IMR-90 (cell line): ENCODE data around the gene GGT6.

Experiments used
- BHLHE40 ChIP-seq: fragments of 150-350 bp; IDR thresholded peaks from 2 replicates; pipeline ENCODE4 v1.6.1; 2016; ENCODE audit warnings: mild to moderate bottlenecking, low read depth, low read length
- CEBPB ChIP-seq: IDR thresholded peaks from 2 replicates; pipeline ENCODE4 v1.6.1; 2012; ENCODE audit warnings: low read depth, low read length, improper control_type of control experiment
- CHD1 ChIP-seq: IDR thresholded peaks from 2 replicates; pipeline ENCODE4 v1.6.1; 2012; ENCODE audit warnings: low read depth, low read length, improper control_type of control experiment
- MAZ ChIP-seq: IDR thresholded peaks from 2 replicates; pipeline ENCODE4 v1.6.1; 2012; ENCODE audit warnings: low read depth, mild to moderate bottlenecking, low read length, improper control_type of control experiment, moderate library complexity, borderline replicate concordance
- NFE2L2 ChIP-seq: fragments of 150-350 bp; IDR thresholded peaks from 2 replicates; pipeline ENCODE4 v1.6.1; 2016; ENCODE audit warnings: low read depth, mild to moderate bottlenecking, low read length
- POLR2A ChIP-seq: IDR thresholded peaks from 2 replicates; pipeline ENCODE4 v1.6.1; 2012; ENCODE audit warnings: mild to moderate bottlenecking, low read depth, low read length
- RAD21 ChIP-seq: IDR thresholded peaks from 2 replicates; pipeline ENCODE4 v1.6.1; 2012; ENCODE audit warnings: low read length, improper control_type of control experiment
- RFX5 ChIP-seq: IDR thresholded peaks from 2 replicates; pipeline ENCODE4 v1.8.0; 2012; ENCODE audit warnings: low read depth, mild to moderate bottlenecking, low read length, moderate library complexity
- SMC3 ChIP-seq: fragments of 150-350 bp; IDR thresholded peaks from 2 replicates; pipeline ENCODE4 v1.6.1; 2016; ENCODE audit warnings: low read depth, mild to moderate bottlenecking, antibody characterized with exemption, low read length, moderate library complexity
- TF ChIP-seq, protein P1 (sequence below): fragments of 150-350 bp; IDR thresholded peaks from 2 replicates; pipeline ENCODE4 v1.6.1; 2016; ENCODE audit warnings: low read depth, mild to moderate bottlenecking, low read length, moderate library complexity, borderline replicate concordance
- TF ChIP-seq, protein P2 (sequence below): conservative IDR thresholded peaks from 2 replicates; pipeline ENCODE4 v1.5.1; 2012; ENCODE audit warnings: mild to moderate bottlenecking, low read depth, low read length, improper control_type of control experiment
- TF ChIP-seq, protein P3 (sequence below): fragments of 150-350 bp; IDR thresholded peaks from 2 replicates; pipeline ENCODE4 v1.6.1; 2017; ENCODE audit warnings: mild to moderate bottlenecking, antibody characterized with exemption, low read length, low read depth

DNA sequence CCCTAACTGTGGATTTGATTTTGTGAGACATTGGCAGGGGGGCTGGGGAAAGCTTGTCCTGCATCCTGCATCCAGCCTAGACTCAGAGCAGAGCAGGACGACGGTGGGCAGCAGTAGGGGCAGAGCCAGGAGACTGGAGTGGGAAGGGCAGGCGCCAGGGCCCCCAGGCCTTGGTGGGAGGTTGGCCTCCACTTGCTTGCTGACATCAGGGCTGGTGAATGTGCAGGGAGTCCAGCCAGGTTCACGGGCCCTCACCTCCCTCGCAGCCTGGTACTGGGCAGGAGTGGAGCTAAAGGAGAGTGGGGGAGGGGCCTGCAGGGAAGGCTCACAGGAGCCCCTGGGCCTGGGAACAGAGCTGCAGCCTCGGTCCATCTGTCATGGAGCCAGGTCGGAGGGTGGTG lies 21.7 kb upstream of the GGT6 start:
- TF ChIP-seq, protein P1, sequence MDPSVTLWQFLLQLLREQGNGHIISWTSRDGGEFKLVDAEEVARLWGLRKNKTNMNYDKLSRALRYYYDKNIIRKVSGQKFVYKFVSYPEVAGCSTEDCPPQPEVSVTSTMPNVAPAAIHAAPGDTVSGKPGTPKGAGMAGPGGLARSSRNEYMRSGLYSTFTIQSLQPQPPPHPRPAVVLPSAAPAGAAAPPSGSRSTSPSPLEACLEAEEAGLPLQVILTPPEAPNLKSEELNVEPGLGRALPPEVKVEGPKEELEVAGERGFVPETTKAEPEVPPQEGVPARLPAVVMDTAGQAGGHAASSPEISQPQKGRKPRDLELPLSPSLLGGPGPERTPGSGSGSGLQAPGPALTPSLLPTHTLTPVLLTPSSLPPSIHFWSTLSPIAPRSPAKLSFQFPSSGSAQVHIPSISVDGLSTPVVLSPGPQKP, result no peak
- TF ChIP-seq RAD21 (no peak), POLR2A (no peak), CHD1 (no peak), MAZ (no peak), RFX5 (no peak), NFE2L2 (no peak), BHLHE40 (no peak), CEBPB (no peak), SMC3 (no peak)
- TF ChIP-seq, protein P2, sequence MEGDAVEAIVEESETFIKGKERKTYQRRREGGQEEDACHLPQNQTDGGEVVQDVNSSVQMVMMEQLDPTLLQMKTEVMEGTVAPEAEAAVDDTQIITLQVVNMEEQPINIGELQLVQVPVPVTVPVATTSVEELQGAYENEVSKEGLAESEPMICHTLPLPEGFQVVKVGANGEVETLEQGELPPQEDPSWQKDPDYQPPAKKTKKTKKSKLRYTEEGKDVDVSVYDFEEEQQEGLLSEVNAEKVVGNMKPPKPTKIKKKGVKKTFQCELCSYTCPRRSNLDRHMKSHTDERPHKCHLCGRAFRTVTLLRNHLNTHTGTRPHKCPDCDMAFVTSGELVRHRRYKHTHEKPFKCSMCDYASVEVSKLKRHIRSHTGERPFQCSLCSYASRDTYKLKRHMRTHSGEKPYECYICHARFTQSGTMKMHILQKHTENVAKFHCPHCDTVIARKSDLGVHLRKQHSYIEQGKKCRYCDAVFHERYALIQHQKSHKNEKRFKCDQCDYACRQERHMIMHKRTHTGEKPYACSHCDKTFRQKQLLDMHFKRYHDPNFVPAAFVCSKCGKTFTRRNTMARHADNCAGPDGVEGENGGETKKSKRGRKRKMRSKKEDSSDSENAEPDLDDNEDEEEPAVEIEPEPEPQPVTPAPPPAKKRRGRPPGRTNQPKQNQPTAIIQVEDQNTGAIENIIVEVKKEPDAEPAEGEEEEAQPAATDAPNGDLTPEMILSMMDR, result no peak
- TF ChIP-seq, protein P3, sequence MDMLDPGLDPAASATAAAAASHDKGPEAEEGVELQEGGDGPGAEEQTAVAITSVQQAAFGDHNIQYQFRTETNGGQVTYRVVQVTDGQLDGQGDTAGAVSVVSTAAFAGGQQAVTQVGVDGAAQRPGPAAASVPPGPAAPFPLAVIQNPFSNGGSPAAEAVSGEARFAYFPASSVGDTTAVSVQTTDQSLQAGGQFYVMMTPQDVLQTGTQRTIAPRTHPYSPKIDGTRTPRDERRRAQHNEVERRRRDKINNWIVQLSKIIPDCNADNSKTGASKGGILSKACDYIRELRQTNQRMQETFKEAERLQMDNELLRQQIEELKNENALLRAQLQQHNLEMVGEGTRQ, result no peak
